ENCODE measurements around the gene CBLL1. TPM values are rescaled to one million over a fixed set of nuclear protein-coding genes. Genes with fewer than 3 reads are reported as not detected.

Gene CBLL1
- 29.3 and 31.8 TPM in 2 replicates for total RNA-seq

GRCh38 chr7:107743567-107744344 lies at the start of gene CBLL1:
CBLL1 (plus strand) TSS chr7:107744142; CDS start chr7:107744164, 22 bp downstream.

GRCh38 chr7:107803009-107803610 lies 59.2 kb downstream of the CBLL1 start, which contains the start of gene SLC26A3:
SLC26A3 (minus strand) TSS chr7:107803223; CDS start chr7:107794509, 8,714 bp downstream.

Other genes with a start within 250 kb of the CBLL1 start
- 16.9 and 55.2 TPM in 2 replicates for gene COG5, start 180.2 kb upstream of the CBLL1 start, total RNA-seq
- 7.0 and 8.2 TPM in 2 replicates for gene DUS4L, start 180.2 kb upstream of the CBLL1 start, total RNA-seq
- gene BCAP29, start 163.9 kb upstream of the CBLL1 start, total RNA-seq: 28.7 and 82.3 TPM in 2 replicates
- gene SLC26A4, start 83.3 kb upstream of the CBLL1 start, total RNA-seq: under 0.01 and 0.11 TPM in 2 replicates
- 0.11 TPM in 1 of 2 replicates, not detected in the other for gene SLC26A3, start 59.1 kb downstream of the CBLL1 start, total RNA-seq
- 64.4 and 69.8 TPM in 2 replicates for gene DLD, start 147.0 kb downstream of the CBLL1 start, total RNA-seq

Data from placental epithelial cell (primary cell).